ENCODE data around the gene FAF2.
A peak's percentile ranks its signal among the peaks of the same experiment; 100 is the strongest.

Gene FAF2

DNA sequence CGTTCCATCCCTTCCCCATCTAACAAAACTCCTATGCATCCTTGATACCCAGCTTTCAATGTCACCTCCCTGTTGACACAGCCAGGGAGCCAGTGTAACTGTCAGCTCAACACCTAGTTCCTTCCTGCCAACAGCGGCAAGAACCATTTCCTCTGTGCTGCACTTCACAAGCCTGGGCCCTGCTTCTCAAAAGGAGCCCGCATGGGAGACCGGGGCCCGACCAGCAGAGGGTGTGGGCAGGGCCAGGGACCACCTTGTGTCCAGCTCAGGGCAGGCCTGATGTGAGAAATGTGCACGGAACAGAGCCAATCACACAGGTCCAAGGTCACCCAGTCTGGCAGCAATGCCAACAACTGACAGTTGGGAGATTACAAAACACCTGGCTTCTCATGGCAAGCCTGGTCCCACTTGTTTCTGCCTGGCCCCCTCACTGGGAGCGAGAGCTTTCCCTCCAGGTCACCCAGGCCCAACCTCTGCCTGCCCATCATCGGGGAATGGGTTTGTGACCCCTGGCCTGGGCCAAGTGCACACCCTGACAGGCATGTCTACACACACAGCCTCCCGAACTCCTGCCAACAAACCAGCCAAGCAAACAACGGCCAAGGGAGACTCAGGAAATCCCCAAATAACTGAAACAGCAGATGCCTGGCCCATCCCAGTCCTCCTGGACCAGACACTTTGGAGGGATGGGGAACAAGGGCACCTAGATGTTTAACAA is 85.9 kb downstream of the FAF2 start:
- DNase-seq = no peak

- DNase-seq = no peak
These were observed 86.5 kb downstream of the FAF2 start for GRCh38 chr5:176534640-176535039.

- no peak for DNase-seq
These were observed 87.0 kb downstream of the FAF2 start for GRCh38 chr5:176535101-176535663.

DNA sequence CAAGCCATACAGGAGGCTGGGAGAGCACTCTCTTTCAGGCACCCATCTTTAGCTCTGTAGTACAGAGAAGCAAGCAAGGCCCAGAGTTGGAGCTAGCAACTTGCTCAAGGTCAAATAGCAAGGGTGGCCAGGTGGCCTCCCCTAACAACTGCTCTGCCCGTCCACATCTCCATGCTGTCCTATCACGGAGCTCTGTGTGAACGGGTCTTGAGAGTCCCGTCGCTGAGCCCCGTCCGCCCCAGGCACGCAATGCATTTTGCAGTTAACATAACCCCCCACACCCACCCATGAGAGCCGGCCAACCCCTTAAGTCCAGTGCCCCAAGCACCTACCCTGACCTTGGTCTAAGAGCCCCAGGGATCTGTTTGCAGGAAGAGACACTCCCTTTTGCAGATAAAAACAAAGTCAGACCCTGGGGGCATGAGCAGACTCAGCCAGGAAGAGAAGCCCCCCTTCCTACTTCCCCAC is 87.5 kb downstream of the FAF2 start:
- no peak for DNase-seq

DNA sequence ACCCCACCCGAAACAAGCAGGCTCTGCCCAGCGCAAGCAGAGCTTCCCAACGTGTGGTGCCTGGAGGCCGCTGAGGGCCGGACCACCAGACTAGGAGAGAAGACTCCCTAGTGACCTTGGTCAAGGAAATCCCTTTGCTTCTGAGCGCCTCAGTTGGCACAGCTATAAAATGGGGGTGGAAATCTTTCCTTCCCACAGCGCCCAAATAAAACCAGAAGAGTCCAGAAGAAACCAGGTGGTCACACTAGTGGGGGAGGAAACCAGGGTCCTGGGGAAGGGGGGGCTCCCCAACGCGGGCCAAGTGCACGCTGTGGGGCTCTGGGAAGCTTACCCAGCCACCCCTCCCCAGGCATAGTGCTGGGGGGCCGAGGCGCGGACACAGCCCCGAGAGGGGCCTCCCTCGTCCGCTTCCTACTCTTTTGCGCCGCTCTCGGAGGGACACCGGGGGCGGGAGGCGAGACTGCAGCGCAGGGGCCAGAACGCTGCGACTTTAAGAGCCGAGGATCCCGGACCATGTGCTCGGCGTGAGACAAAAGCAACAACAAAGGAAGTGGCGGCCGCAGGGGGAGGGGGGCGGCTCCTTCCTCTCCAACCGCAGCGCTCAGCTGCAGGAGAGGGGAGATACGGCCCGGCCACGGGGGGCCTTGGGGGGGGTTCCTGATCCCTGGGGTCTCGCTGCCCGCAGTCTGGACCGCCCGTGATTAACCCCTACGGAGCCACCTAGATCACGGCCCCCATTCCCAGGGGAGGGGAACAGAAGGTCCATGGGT is 88.1 kb downstream of the FAF2 start:
- DNase-seq = peak; percentile 81

- DNase-seq = peak; percentile 99
These were observed 88.8 kb downstream of the FAF2 start, which contains the start of gene RNF44 for GRCh38 chr5:176536902-176537553. Gene RNF44 (minus strand): TSS chr5:176537402. CDS start chr5:176532472, 4,930 bp downstream.

- peak; percentile 97 for DNase-seq
These were observed 89.5 kb downstream of the FAF2 start for GRCh38 chr5:176537554-176538229.

DNA sequence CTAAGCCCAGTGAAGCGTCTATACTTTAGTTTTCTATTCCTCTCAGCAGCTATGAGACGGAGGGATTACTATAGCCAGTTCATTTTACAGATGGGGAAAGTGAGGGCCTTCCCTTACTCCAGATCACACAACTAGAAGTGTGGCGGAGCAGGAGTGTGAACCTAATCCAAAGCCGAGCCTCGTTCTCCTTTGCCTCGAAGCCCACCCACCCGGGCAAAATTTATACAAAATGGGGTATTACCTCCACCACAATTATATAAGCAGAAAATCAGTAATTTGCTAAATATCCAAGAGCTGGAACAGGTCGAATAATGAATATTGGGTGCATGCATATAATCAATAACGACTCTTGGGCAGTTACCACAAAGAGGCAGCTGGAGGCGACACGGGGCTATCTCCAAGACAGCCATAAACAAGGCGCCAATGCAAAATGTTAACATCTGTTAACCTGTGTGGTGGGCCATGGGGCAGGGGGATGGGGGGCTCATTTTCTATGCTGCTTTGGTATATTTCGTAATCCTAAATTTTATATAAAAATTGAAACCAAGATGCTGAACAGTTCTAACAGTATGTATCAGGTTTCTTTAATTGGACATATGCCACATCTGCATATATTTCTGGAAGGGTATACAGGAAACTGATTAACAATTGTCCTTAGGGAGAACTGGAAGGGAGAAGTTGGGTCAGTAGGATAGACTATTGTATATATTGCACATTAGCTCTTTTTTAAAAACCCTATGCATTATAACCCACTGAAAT is 90.2 kb downstream of the FAF2 start:
- DNase-seq = no peak

GRCh38 chr5:176538989-176539384 is 90.8 kb downstream of the FAF2 start:
- DNase-seq = no peak

DNA sequence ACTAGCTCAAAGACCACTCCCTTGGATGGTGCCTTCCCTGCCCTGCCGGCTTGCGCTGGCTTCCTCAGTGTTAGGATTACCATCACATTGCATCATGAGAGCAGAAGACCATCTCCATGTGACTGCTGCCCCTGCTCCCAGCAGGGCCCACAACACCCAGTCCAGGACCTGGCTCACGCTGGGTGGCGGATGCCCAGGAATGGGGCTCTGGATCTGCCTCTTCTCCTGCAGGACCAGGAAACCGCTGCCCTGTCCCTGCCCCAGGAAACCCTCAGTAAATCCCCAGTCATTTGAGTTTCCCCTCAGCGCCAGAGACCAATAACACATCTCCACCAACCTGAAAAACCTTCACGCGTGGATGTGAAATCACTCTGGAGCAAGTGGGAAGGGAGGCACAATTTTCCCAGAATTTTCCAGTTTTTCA is 92.3 kb downstream of the FAF2 start:
- DNase-seq = no peak

DNA sequence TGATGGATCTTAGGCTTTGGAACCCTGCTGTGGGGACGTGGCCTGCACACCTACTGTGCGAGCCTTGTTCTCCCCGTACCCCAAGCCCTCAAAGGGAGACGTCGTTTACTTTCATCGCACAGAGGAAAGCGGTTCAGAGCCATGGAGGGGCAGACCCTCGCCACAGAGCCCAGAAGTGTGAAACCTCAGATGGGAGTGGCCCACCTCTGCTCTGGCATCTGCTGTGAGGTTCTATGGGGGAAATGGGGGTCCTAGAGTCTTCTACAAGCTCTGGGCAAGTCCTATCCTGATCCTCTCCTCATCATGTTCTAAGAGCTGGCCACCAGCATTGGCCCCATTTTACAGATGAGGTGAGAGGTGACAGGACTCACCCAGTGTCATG is 92.8 kb downstream of the FAF2 start:
- no peak for DNase-seq

DNA sequence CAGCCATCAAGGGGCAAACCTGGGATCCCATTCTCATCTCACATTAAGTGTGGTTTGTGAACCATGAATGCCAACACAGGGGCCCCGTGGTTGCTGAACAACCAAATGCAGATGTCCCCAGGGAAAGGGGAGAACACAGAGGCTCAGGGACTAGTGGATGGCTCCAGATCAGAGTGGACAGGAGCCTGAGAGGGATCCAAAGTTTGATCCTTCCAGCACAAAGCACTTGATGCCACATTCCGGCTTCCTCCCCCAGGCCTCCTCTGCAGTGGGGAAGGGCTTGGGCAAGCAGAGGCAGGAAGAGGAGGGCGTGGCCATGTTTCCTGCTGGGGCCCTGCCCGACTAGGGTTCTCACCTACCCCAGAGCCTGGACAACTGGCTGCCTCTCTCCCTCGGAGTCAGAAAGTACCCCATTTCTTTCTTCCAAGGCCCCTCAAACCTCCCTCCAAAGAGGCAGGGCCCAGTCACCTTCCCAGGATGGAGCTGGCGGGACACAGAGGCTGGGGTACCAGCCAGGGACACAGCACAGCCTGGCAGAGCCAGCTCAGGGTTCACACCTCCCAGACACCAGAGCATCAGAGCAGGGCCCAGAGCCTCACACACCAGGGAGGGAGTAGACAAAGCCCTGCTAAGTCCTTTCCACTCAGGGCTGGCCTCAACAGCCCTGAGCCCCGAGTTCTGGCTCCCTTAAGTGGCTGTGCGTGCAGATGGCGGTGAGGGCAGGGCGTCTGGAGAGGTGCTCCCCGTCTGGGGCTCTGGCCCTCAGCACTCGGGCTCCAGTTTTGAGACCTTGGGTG is 93.4 kb downstream of the FAF2 start:
- peak; percentile 54 for DNase-seq

- peak; percentile 75 for DNase-seq
These were observed 94.0 kb downstream of the FAF2 start for GRCh38 chr5:176542135-176542595.

DNA sequence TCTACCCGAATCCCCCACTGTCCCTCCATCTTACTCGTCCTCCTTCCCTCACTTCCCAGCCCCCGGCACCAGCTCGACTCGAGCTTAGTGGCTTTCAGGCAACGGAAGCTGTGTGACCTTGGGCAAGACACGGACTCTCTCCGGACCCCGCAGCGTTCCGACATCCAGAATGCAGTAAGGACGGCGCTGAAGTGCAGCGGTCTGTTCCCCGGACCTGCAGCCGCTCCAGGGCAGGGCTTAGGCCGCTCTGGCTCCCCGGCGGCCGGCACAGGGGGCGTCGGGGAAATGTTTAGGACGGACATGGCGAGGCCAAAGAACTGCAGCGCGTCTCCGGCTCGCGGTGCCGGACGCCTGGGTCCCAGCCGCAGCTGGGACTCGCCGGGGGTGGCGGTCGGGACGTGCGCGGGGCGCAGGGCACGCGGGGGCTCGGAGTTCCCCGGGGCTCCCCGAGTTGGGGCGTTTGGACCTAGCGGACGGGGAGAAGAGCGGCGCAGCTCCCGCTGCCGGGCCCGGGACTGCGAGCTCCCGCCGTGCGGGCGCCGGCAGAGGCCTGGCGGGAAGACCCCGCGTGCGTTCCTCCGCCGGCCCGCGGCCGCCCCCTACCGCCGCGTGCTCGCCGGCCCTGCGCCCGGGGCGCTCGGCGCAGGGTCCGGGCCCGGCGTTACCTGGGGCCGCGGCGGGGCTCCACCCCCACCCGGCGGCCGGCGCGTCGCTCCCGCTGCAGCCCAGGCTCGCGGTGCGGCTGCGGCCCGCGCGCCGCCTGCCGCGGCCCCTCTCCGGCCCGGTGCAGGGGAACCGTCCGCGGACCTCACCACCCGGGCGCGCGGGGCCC is 94.6 kb downstream of the FAF2 start:
- peak; percentile 43 for DNase-seq

- DNase-seq = peak; percentile 79
These were observed 95.4 kb downstream of the FAF2 start for GRCh38 chr5:176543428-176544182.

GRCh38 chr5:176545388-176545736 is 97.2 kb downstream of the FAF2 start:
- DNase-seq = no peak

DNA sequence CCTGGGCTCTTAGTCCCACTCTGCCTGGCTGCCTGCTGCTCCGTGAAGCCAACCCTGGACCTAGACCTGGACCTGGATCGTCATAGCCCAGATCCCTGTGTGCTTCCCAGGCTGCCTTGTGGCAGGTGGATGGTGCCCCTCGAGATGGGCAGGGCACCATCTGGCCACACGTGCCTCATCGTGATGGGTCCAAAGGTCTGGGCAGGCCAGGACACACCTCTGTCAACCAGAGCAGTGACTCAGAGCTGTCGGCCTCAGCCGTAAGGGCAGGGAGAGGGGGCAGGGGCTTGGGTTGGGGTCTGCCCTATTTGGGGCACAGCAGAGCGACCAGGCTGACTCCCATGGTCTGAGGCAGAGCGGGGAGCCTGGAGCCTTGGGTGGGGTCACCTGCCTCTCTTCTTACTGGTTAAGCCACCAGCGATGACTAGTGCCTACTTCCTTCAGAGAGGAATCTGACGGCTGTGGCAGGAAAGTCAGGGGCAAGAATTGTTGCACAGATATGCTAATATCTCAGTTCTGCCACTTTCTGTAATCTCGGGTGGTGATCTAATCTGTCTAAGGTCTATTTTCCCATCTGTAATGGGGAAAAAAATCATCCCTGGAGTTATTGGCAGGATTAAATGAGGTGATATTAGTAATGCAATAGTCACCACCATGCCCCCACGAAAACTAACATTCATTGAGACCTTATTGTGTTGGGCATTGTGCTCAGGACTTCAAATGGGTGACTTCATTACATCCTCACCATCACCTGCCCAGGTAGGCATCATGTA is 97.7 kb downstream of the FAF2 start:
- no peak for DNase-seq

GRCh38 chr5:176547802-176548201 is 99.6 kb downstream of the FAF2 start:
- no peak for DNase-seq

Data from activated naive CD4-positive, alpha-beta T cell treated with anti-CD3 and anti-CD28 coated beads, Interleukin-2, amount 50 U/mL, for 16 hours (primary cell).